Keratinocyte (primary cell): ENCODE measurements around the gene GAMT.

Source experiments
- EZH2 ChIP-seq: IDR thresholded peaks from one replicate; pipeline ENCODE4 v1.6.1; 2012; ENCODE audit warnings: inconsistent platforms, mild to moderate bottlenecking, low read length, moderate library complexity
- TF ChIP-seq, protein P1 (sequence below), 3 experiments: IDR thresholded peaks in 1 of 3; conservative IDR thresholded peaks in 1 of 3; optimal IDR thresholded peaks in 1 of 3; 2 replicates in 2 of 3; 3 replicates in 1 of 3; pipeline versions ENCODE3 to v1.5.1; 2011; ENCODE audit warnings: low read length in 3 of 3, mild to moderate bottlenecking in 3 of 3, moderate library complexity in 2 of 3, control low read depth in 1 of 3, inconsistent platforms in 1 of 3; ENCODE audit not compliant: insufficient read depth in 2 of 3; ENCODE audit errors: extremely low read depth in 1 of 3

DNA sequence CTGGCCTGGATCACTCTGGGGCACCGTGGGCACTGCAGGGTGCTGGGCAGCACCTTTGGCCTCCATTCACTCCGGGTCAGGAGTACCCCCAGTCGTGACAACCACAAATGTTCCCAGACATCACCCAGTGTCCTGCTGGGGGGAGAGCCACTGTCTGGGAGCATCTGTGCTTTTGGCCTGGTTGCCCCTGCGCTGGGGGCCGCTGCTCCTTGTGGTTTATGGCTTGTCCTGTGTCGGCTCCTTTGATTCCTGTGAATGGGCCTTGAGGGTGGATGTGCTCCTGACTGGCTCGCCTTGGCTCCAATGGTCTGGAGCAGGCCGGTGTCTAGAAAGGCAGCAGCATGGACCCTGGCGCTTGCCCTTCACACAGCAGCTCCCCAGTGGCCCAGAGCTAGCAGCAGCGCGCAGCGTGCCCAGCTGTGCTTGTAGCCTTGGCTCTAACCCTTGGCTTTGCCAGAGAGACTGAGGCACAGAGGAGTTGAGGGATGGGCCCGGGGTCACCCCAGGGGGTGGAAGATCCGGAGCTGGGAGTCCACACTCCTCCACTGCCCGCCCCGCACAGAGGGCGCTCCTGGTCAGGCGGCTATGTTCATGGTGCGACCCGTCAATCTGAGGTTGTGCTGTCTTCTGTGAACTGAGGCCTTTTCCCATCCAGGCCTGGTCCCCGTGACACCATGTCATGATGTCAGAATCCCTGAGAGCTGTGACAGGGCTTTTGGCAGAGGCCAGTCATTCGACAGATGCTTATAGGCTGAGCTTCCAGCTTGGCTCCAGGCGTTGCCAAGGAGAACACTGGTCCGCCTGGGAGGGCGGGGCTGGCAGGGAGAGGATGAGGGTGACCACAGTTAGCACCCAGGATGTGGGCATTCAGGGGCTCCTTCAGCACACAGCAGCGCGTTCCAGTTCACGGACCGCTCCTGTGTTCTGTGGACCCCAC is 10.2 kb upstream of the GAMT start:
- TF ChIP-seq, protein P1, sequence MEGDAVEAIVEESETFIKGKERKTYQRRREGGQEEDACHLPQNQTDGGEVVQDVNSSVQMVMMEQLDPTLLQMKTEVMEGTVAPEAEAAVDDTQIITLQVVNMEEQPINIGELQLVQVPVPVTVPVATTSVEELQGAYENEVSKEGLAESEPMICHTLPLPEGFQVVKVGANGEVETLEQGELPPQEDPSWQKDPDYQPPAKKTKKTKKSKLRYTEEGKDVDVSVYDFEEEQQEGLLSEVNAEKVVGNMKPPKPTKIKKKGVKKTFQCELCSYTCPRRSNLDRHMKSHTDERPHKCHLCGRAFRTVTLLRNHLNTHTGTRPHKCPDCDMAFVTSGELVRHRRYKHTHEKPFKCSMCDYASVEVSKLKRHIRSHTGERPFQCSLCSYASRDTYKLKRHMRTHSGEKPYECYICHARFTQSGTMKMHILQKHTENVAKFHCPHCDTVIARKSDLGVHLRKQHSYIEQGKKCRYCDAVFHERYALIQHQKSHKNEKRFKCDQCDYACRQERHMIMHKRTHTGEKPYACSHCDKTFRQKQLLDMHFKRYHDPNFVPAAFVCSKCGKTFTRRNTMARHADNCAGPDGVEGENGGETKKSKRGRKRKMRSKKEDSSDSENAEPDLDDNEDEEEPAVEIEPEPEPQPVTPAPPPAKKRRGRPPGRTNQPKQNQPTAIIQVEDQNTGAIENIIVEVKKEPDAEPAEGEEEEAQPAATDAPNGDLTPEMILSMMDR (optimal IDR thresholded peaks at IDR 0.05 in 1 of 3, IDR thresholded peaks at IDR 0.05 in 1 of 3, conservative IDR thresholded peaks at IDR 0.05 in 1 of 3; ENCODE audit: extremely low read depth in 1 of 3, insufficient read depth in 2 of 3, low read length in 3 of 3): no peak
- TF ChIP-seq EZH2: no peak
